GM19324 (cell line): ENCODE measurements around the gene EPB41L1.

Experiments used
- ATAC-seq: cut with Tn5 transposase; IDR thresholded peaks from one replicate; pipeline ENCODE4 v1.9.1; 2021; ENCODE audit warnings: mild to moderate bottlenecking, moderate library complexity; ENCODE audit not compliant: unreplicated experiment, low FRiP score

Gene EPB41L1

DNA sequence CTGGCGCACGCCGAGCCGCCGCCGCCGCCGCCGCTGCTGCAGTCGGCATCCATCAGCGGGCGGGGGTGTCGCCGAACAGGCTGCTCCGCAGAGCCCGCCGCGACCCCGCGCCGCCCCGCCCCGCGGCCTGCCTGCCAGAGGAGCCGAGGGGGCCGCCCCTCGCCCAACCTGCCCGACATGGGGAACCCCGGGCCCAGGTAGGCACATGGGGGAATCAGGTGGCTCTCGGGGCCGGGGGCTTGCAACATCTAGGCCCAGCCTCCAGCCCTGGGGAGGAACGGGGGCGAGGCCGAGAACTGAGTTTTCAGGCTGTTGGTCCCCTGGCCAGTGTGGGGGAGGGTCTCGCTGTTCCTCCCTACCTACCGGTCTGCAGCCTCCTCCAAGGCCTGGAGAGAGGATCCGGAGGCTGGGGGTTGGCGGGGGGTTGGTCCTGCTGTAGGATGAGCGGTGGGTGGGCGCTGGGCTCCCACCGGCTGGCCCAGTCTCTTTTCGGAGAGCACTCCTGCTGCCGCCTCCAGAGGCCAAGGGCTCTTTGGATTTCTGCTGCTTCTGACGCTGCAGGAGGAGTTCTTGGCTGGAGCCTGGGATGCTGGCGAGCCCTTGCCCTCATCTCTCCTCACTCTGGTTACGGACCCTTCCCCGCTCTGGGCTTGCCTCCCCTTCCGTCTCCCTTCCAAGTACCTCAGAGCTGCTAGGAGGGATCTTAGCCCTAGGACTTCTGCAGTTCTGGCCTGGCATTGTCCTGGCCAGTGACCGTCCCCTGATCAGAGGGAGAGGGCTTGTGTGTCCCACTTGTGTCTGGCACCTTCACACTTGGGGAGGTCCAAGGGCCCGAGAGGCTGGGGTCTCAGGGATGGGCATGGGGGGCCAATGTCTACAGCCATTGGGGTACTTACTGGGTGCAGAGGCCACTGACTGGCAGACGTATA is at the start of gene EPB41L1:
Gene EPB41L1 (plus strand): TSS at position 41 of the 929 bp plus-strand sequence. CDS start 19,038 bp downstream, outside the sequence.
- no peak for ATAC-seq

DNA sequence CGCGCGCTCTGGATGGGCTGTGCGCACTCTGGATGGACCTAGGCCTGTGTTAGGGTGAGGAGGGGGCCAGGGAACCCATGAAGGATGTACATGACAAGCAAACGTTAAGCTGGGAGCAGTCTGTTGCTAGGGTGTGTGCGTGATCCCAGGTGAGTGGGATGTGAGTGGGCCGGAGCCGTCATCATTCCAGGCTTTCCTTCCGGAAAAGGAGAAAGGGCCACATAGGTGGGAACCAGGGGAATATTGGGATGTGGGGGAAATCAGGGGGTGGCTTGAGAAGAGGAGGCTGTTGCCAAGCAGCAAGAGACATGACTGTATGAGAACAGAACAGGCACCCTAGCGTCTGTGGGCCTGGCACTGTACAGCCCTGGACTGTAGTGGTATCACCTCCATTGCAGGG is 49.7 kb upstream of the EPB41L1 start:
- no peak for ATAC-seq

DNA sequence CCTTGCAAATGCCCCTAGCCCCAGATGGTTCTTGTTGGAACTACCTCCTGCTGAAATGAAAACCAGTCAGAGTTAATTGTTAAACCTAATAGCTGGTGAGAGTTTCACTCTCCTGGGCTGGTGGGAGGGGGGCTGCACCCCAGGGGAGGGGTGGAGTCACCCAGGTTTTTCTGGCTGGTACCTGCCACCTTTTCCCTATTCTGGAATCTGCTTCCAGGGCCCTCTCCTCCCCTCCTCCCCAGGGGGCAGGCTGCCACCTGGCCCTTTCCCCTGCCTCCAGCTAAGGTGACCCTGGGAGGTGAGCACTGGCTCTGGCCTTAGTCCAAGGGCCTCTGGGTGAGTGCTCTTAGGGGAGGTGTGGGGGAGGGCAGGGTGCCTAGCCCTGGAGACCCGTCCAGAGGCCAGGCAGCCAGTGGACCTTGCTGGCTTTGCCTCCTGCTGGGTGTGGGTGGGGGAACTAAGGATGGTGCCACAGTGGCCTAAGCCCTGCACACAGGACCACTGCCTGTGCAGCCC is 48.8 kb upstream of the EPB41L1 start:
- ATAC-seq: no peak

DNA sequence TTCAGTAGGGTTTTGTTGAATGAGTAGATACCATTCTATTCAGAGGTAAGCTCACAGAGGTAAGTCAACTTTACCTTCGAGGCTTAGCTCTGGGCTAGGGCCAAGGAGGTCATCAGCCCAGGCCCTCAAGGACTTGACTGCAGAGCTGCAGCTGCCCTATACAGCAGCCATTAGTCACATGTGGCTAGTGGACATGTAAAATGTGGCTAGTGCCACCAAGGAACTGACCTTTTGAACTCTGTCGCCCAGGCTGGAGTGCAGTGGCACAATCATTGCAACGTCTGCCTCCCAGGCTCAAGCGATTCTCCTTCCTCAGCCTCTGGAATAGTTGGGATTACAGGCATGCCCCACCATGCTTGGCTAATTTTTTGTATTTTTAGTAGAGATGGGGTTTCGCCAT is 47.9 kb upstream of the EPB41L1 start:
- no peak for ATAC-seq

DNA sequence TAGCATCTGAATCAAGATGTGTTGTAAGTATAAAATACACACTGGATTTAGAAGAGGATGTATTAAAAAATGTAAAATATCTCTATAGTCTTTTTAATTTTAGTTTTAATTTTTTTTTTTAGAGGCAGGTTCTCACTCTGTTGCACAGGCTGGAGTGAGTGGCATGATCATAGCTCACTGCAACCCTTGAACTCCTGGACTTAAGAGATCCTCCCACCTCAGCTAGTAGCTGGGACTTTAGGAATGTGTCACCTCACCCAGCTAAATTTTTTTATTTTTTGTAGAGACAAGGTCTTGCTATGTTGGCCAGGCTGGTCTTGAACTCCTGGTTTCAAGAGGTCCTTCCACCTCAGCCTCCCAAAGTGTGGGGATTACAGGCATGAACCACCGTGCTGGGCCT is 46.7 kb upstream of the EPB41L1 start:
- ATAC-seq: no peak

DNA sequence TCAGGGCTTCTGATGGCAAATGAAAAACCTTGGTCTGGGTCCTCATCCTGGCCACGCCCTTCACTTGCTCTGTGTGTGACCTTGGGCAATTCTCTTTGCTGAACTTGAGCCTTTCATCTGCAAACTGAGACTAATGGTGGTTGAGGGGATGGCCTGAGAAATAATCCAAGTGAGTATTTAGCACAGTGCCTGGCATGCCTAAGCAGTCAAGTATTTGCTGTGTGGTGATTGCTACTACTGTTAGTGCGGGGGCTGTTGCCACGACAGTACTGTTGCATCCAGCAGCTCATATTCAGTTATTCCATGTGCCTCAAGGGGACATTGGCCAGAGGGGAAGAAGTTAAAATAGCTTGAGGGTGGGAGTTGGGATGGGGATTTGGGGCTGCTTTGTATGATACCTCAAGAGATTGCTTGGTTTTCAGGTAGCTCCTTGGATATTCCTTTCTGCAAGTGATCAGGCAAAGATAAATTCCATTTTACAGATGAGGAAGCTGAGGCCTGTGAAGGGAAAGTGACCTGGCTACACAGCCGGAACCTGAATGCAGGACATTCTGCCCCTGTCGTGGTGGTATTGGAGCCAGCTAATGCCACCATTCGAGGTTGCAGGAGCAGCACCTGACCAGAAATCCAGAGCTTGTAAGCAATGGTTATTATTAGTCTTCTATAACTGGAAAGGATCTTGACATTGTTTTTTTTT is 45.1 kb upstream of the EPB41L1 start:
- ATAC-seq: no peak

- no peak for ATAC-seq
These were observed 43.5 kb upstream of the EPB41L1 start for GRCh38 chr20:36110994-36111393.

DNA sequence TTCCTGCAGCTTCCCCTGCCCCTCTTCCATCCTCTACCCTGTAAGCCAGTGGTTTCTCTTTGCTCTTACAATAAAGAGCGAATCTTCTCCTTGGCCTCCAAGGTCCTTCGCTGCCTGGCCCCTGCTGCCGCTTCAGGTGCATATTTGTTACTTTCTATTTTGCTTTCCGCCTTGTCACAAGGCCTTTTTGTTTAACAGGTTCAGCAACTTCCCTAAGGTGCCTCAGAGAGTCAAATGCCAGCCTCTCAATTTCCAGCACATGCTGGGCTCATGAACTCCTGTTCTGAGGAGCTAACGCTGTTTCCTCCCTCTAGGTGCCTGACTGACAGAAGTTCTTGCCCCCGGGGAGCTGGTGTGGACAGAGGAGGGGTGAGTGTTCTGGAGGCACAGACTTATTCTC is 42.4 kb upstream of the EPB41L1 start:
- ATAC-seq: no peak

- ATAC-seq: no peak
These were observed 41.5 kb upstream of the EPB41L1 start for GRCh38 chr20:36113036-36113435.

- ATAC-seq: no peak
These were observed 40.8 kb upstream of the EPB41L1 start for GRCh38 chr20:36113566-36114250.

DNA sequence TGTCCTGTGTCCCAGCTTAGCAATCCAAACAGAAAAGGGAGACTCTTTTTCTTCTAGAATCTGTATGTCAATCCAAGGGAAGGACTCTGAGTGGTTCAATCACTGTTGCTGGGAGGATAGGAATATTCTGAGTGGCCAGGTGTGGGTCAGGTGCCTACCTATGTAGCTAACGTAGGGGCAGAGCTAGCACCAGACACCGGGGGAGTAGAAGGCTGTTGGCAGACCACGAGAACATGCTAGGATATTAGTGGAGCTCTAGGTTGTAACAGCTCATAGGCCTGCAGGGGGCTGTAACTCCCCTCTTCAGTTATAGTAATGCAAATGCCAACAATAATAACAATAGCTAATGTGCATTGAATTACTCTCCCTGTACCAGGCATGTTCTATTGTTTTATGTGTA is 39.8 kb upstream of the EPB41L1 start:
- no peak for ATAC-seq

DNA sequence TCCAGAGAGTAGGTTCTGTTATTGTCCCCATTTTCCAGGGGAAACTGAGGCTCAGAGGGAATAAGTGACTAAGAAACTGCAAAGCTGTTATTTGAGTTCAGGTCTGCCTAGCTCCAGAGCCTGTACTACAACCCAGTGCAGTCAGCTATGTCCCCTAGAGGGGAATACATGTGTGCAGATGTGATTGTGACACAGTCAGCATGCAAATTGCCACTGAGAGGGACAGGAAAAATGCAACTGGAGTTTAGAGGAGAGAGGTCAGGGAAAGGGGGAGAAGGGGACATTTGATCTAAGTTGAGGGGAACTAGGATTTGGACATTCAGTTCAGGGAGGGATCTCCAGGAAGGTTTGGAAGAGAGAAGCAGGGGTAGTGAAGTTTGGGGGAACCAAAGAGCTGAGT is 38.6 kb upstream of the EPB41L1 start:
- no peak for ATAC-seq

DNA sequence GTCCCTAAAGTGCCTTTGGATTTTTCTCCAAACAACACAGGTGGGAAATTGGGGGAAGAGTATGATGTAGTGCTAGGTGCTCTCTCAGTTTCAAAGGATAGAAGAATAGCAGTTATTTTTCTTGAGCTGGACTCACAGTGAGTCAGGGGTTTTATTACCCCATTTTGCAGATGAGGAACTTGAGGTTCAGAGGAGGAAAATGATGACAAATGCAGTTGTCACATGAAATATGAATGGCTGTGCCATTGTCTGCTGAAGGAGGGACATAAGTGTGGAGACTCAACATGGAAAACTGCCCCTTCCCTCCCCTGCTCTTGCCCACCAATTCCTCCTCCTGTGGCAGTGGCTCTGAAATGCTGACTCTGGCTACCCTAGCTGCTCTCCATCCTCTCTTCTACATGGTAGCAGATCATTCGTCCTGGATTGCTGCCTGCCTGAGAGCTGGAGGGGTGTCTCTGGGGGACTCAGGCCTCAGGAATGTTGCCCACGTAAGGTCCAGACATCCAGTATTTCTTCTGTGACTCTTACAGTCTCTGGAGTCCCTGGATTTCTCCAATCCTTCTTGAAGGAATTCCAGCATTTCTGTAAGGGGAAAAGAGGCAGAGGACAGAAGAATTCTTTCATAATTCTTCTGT is 37.6 kb upstream of the EPB41L1 start:
- no peak for ATAC-seq

- ATAC-seq: no peak
These were observed 36.9 kb upstream of the EPB41L1 start for GRCh38 chr20:36117638-36118037.

DNA sequence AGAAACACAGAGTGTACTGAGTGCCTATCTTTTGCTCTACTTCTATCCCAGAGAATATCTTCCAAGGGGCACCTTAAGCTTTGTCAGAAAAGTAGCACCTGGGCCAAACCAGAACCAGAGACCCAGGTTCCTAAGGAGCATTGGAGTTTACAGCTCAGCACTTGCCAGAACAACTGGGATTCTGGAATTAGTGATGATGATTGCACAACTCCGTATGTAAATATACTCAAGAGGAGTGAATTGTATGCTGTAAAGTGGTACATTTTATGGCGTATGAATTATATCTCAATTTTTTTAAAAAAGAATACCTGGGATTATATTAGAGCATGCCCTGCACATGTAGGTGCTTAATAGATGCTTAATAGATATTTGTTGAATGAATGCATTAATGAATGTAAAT is 36.2 kb upstream of the EPB41L1 start:
- ATAC-seq: no peak

- ATAC-seq: no peak
These were observed 35.0 kb upstream of the EPB41L1 start for GRCh38 chr20:36119537-36119936.

DNA sequence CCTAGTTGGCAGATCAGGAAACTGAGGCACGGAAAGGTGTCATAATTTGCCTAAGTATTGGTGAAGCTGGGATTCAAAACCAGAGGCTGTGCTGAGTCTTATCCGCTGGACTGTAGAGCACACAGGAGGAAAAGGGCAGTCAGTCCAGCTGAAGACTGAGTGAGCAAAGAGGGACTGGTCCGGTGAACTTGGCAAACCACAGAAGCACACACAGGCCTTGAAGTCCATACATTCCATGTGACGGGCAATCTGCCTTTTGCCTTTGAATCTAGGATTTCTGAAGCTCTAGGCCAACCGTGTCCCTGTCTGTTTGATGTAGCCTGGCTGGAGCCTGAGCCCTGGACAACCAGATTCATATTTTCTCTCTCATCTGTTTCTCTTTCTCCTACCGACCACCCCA is 34.3 kb upstream of the EPB41L1 start:
- ATAC-seq: no peak

- ATAC-seq: no peak
These were observed 33.5 kb upstream of the EPB41L1 start for GRCh38 chr20:36120991-36121390.

- no peak for ATAC-seq
These were observed 32.3 kb upstream of the EPB41L1 start for GRCh38 chr20:36121981-36122930.
